GM18502 (cell line): ENCODE measurements around the gene DZANK1.
"Not testable (repeated sequence)": the region's sequence is repeated elsewhere in the genome, so short reads cannot be mapped to it uniquely, and the experiment has no call there.

ENCODE experiments used
- ATAC-seq: cut with Tn5 transposase; IDR thresholded peaks from one replicate; pipeline ENCODE4 v1.9.1; 2021; ENCODE audit warnings: mild to moderate bottlenecking; ENCODE audit not compliant: unreplicated experiment, poor library complexity

The DZANK1 gene

GRCh38 chr20:18390201-18390600 lies 76.6 kb downstream of the DZANK1 start:
- no peak for ATAC-seq

- ATAC-seq: no peak
These were observed 78.0 kb downstream of the DZANK1 start for GRCh38 chr20:18388860-18389259.

GRCh38 chr20:18380908-18381529 lies 85.8 kb downstream of the DZANK1 start:
- ATAC-seq: no peak

GRCh38 chr20:18377896-18378481 lies 88.8 kb downstream of the DZANK1 start:
- no peak for ATAC-seq

- not testable (repeated sequence) for ATAC-seq
These were observed 91.3 kb downstream of the DZANK1 start for GRCh38 chr20:18375551-18375950.

GRCh38 chr20:18372296-18372695 lies 94.5 kb downstream of the DZANK1 start:
- ATAC-seq: no peak

- no peak for ATAC-seq
These were observed 102.1 kb downstream of the DZANK1 start for GRCh38 chr20:18364768-18365167.

- ATAC-seq: no peak
These were observed 103.1 kb downstream of the DZANK1 start for GRCh38 chr20:18363708-18364107.

GRCh38 chr20:18362916-18363315 lies 103.9 kb downstream of the DZANK1 start:
- ATAC-seq: no peak

GRCh38 chr20:18361678-18362077 lies 105.2 kb downstream of the DZANK1 start:
- ATAC-seq: no peak

GRCh38 chr20:18360635-18361034 lies 106.2 kb downstream of the DZANK1 start:
- ATAC-seq: no peak

- ATAC-seq: no peak
These were observed 107.0 kb downstream of the DZANK1 start for GRCh38 chr20:18359854-18360253.

- not testable (repeated sequence) for ATAC-seq
These were observed 117.1 kb downstream of the DZANK1 start for GRCh38 chr20:18349749-18350148.
